SH-SY5Y (cell line): Measurements from ENCODE around the gene UEVLD.

Source experiments
- GATA2 ChIP-seq: IDR thresholded peaks from 2 replicates; pipeline ENCODE4 v1.6.1; 2011; ENCODE audit warnings: mild to moderate bottlenecking, low read depth, low read length
- GATA3 ChIP-seq: IDR thresholded peaks from 2 replicates; pipeline ENCODE4 v1.6.1; 2011; ENCODE audit warnings: low read depth, mild to moderate bottlenecking, low read length, moderate library complexity

The UEVLD gene

GRCh38 chr11:18540207-18541009 is 48.1 kb downstream of the UEVLD start:
- no peak for TF ChIP-seq GATA2
- no peak for TF ChIP-seq GATA3

DNA sequence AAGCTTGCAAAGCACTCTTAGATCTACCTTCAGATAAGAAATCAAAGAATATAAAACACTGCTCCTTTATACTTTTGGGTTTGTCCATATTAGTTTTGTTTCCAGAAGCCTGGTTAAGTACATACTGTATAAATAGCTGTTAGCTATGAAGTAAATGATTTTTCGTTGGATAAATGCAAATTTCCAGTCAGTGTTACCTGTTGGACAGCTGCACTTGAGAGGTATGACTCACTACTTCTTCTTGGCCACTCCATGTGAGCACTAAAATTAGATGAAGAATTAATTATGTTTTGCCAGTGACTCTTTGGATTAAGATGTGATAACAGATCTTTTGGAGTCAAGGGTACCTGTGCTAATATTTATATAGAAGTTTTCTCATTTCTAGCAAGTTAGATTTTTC is 52.3 kb downstream of the UEVLD start:
- no peak for TF ChIP-seq GATA2
- peak; percentile 23; the same call in 1 of the 2 replicates for TF ChIP-seq GATA3

DNA sequence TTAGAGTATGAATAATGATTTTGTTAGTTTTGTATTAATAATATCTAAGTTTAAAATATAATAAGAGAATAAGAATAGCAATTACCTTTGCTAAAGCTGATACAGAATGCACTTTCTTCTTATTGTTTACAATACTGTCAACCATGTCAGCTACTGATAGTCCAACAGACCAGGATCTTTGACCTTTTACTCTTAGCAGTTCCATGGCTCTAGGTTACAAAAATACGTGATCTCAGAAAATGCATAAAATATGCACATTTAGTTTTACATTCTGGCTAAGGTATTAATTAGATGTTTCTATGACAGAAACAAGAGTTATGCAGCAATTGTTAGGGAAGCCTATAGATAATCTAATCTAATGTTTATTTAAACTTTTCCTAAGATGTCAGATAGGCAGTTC is 54.3 kb downstream of the UEVLD start:
- TF ChIP-seq GATA2 (no peak), GATA3 (no peak)

DNA sequence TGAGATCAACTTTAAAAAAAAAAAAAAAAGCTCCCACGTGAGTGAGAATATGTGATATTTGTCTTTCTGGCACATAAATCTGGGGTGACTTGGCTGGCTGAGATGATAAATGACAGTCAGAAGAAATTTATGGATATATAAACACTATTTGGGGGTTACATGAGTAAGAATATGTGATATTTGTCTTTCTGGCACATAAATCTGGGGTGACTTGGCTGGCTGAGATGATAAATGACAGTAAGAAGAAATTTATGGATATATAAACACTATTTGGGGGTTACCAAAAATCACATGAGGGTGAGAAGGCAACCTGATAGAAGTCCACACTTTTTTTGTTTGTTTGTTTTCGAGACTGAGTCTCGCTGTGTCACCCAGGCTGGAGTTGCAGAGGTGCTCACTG is 55.2 kb downstream of the UEVLD start:
- no peak for TF ChIP-seq GATA2
- no peak for TF ChIP-seq GATA3

DNA sequence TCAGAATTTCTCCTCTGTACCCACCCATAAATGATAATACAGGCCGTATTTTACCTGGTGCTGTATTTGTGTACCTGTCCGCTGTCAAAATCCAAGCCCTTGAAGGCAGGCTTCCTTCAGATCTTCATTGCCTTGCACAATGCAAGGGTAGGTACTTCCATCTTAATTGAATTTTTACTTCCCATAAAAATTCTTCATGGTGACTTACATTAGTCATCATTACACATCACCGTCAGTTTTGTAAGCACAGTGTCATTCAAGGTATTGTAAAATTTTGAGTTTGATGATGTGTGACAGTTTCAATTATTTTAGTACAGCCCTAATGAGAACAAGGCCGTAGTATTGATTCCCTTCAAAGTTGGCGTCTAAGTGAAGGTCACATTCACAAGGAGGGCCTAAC is 61.0 kb downstream of the UEVLD start:
- TF ChIP-seq GATA2 (no peak), GATA3 (no peak)

- TF ChIP-seq GATA3 (no peak), GATA2 (peak; percentile 23; the same call in 1 of the 2 replicates)
Observed at GRCh38 chr11:18526521-18527296, 61.8 kb downstream of the UEVLD start, which contains the start of gene TSG101. Gene TSG101, minus strand, starts transcription at chr11:18526942. Its CDS starts 126 bp downstream, at chr11:18526816.

GRCh38 chr11:18526130-18526520 is 62.4 kb downstream of the UEVLD start:
- TF ChIP-seq GATA2 (no peak), GATA3 (no peak)

DNA sequence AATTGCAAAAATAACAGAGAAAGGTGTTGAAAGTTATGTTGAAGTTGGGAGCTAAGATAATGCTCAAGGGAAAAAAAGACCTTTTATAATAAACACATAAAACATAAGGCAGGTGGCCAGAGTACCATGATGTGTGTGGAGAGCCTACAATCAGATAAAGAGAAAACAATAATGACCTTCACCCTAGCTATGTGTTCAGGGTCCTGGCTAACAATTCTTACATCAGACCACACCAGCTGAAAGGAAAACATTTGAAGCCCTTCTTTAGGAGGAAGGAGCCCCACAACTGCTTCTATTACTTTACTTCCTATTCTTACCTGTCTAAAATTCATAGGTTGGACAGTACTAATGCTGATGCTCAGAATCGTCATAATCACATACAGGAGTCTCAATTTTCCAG is 64.3 kb downstream of the UEVLD start:
- TF ChIP-seq GATA3 (no peak), GATA2 (no peak)

- TF ChIP-seq GATA3 (no peak), GATA2 (no peak)
Observed at GRCh38 chr11:18523084-18523483, 65.5 kb downstream of the UEVLD start.

GRCh38 chr11:18522388-18522787 is 66.1 kb downstream of the UEVLD start:
- TF ChIP-seq GATA3 = no peak
- TF ChIP-seq GATA2 = no peak

DNA sequence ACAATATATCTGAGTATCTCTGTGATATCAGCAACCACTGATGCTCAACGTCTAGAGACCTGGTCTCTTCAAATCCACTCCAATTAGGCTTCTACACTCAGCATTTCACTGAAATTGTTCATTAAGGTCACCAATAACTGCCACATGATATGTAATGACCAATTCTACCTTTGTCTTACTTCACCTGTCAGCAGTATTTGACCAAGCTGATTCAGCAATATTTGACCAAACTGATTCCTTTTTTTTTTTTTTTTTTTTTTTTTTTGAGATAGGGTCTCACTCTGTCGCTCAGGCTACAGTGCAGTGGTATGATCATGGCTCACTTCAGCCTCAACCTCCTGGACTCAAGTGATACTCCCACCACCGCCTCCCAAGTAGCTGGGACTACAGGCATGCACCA is 67.4 kb downstream of the UEVLD start:
- TF ChIP-seq GATA3 (no peak), GATA2 (no peak)

GRCh38 chr11:18502352-18502751 is 86.2 kb downstream of the UEVLD start:
- TF ChIP-seq GATA3 (no peak), GATA2 (no peak)

DNA sequence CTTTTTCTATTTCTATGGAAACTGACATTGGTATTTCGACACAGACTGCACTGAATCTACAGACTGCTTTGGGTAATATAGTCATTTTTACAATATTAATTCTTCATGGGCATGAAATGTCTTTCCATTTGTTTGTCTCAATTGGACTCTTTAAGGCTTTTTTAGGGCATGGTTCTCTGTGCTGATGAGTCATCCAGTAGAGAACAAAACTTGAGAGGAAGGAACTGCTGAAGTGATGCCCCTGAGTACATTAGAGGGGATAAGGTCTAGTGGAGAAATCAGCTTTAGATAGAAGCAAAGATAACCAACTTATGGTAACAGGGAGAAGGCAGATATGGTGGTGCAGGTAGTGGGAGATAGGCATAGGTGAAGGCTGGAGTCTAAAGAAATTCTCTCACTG is 86.9 kb downstream of the UEVLD start:
- no peak for TF ChIP-seq GATA3
- no peak for TF ChIP-seq GATA2

DNA sequence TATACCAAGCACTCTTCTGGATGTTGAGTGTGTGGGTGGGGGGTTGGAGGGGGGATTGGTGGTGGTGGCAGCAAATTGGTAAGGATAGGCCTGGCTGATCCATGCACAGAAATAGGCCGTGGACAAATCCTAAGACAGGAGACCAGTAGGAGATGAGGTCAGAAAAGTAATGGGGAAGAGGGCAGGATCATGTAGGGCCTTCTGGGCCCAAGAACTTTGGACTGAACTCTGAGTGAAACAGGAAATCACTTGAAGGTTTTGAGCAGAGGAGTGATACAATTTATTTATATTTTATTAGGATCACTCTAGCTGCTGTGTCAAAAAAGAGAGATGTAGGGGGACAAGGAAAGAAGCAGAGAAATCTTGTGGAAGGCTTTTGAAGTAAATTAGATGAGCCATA is 90.5 kb downstream of the UEVLD start:
- no peak for TF ChIP-seq GATA2
- no peak for TF ChIP-seq GATA3

- TF ChIP-seq GATA3 (no peak), GATA2 (no peak)
Observed at GRCh38 chr11:18495703-18496102, 92.8 kb downstream of the UEVLD start.
